Tibial nerve (tissue), 4 donors: Measurements from ENCODE around the gene AGT.

ENCODE experiments used
- CTCF ChIP-seq, 5 experiments: fragments of 200-600 bp in 3 of 5; fragments of 450-650 bp in 2 of 5; sonication (generic) in 3 of 5; IDR thresholded peaks; one replicate each; pipeline ENCODE4 v1.5.1; 2016 to 2019; ENCODE audit warnings: antibody characterized with exemption in 5 of 5, mild to moderate bottlenecking in 3 of 5, moderate library complexity in 2 of 5
- EP300 ChIP-seq, 2 donors: sonication (generic); formaldehyde crosslinking; IDR thresholded peaks; one replicate each; pipeline ENCODE4 v1.6.1; 2017; ENCODE audit warnings: antibody characterized with exemption in 2 of 2, mild to moderate bottlenecking in 1 of 2
- POLR2A ChIP-seq, 2 donors: fragments of 450-650 bp; IDR thresholded peaks; one replicate each; pipeline ENCODE4 v1.6.1; 2017; ENCODE audit warnings: antibody characterized with exemption in 2 of 2, mild to moderate bottlenecking in 2 of 2, moderate library complexity in 2 of 2

GRCh38 chr1:230698130-230698529 is 15.8 kb downstream of the AGT start:
- no peak for TF ChIP-seq CTCF (IDR thresholded peaks at IDR 0.05)
- TF ChIP-seq POLR2A (IDR thresholded peaks at IDR 0.05) = no peak
- TF ChIP-seq EP300 (IDR thresholded peaks at IDR 0.05) = no peak
